HG03025 (cell line): ENCODE measurements around the gene SPOCK1.

ENCODE experiments used
- ATAC-seq: cut with Tn5 transposase; IDR thresholded peaks from one replicate; pipeline ENCODE4 v1.9.1; 2021; ENCODE audit warnings: mild to moderate bottlenecking, moderate library complexity; ENCODE audit not compliant: unreplicated experiment, low FRiP score

The SPOCK1 gene

GRCh38 chr5:137098238-137098637 lies 400.9 kb downstream of the SPOCK1 start:
- no peak for ATAC-seq

GRCh38 chr5:137097203-137097602 lies 401.9 kb downstream of the SPOCK1 start:
- no peak for ATAC-seq

- no peak for ATAC-seq
Measured at GRCh38 chr5:137096149-137097103, 402.7 kb downstream of the SPOCK1 start.

GRCh38 chr5:137095597-137095996 lies 403.5 kb downstream of the SPOCK1 start:
- no peak for ATAC-seq

GRCh38 chr5:137092831-137093230 lies 406.3 kb downstream of the SPOCK1 start:
- no peak for ATAC-seq

GRCh38 chr5:137091472-137091871 lies 407.7 kb downstream of the SPOCK1 start:
- ATAC-seq = no peak

- no peak for ATAC-seq
Measured at GRCh38 chr5:137090721-137091120, 408.4 kb downstream of the SPOCK1 start.

- no peak for ATAC-seq
Measured at GRCh38 chr5:137090151-137090550, 409.0 kb downstream of the SPOCK1 start.

- no peak for ATAC-seq
Measured at GRCh38 chr5:137088175-137088574, 411.0 kb downstream of the SPOCK1 start.

GRCh38 chr5:137086342-137086741 lies 412.8 kb downstream of the SPOCK1 start:
- ATAC-seq = no peak

GRCh38 chr5:137085206-137085605 lies 413.9 kb downstream of the SPOCK1 start:
- no peak for ATAC-seq

- no peak for ATAC-seq
Measured at GRCh38 chr5:137084016-137084415, 415.1 kb downstream of the SPOCK1 start.

GRCh38 chr5:137082951-137083350 lies 416.2 kb downstream of the SPOCK1 start:
- ATAC-seq = no peak

- no peak for ATAC-seq
Measured at GRCh38 chr5:137078171-137078665, 420.9 kb downstream of the SPOCK1 start.

GRCh38 chr5:137075163-137075970 lies 423.8 kb downstream of the SPOCK1 start:
- ATAC-seq = peak; percentile 66

GRCh38 chr5:137073189-137073588 lies 425.9 kb downstream of the SPOCK1 start:
- ATAC-seq = no peak

GRCh38 chr5:137072361-137073115 lies 426.6 kb downstream of the SPOCK1 start:
- ATAC-seq = no peak

GRCh38 chr5:137071931-137072330 lies 427.2 kb downstream of the SPOCK1 start:
- no peak for ATAC-seq

GRCh38 chr5:137071526-137071925 lies 427.6 kb downstream of the SPOCK1 start:
- ATAC-seq = no peak

- ATAC-seq = no peak
Measured at GRCh38 chr5:137070521-137070920, 428.6 kb downstream of the SPOCK1 start.
